Ectodermal cell (in vitro differentiated cells): ENCODE data around the gene PDZRN3.

Experiments used
- H3K27ac ChIP-seq: 2 replicates; pipeline ENCODE4 v1.7.0; 2013; ENCODE audit warnings: mild to moderate bottlenecking, low read depth, low read length; ENCODE audit not compliant: insufficient read depth, poor library complexity, severe bottlenecking
- H3K27me3 ChIP-seq: 2 replicates; pipeline ENCODE4 v1.7.0; 2013; ENCODE audit warnings: mild to moderate bottlenecking, low read length; ENCODE audit not compliant: insufficient read depth, control insufficient read depth, poor library complexity, severe bottlenecking
- H3K36me3 ChIP-seq: one replicate; pipeline ENCODE4 v1.7.0; 2013; ENCODE audit warnings: low read length; ENCODE audit not compliant: control insufficient read depth, insufficient read depth
- H3K4me1 ChIP-seq: one replicate; pipeline ENCODE4 v1.7.0; 2013; ENCODE audit warnings: low read length; ENCODE audit not compliant: control insufficient read depth, insufficient read depth
- H3K4me3 ChIP-seq: 2 replicates; pipeline ENCODE4 v1.7.0; 2013; ENCODE audit warnings: low read depth, low read length, control low read depth; ENCODE audit not compliant: insufficient read depth
- H3K9me3 ChIP-seq: 2 replicates; pipeline ENCODE4 v1.7.0; 2013; ENCODE audit warnings: mild to moderate bottlenecking, low read length, moderate library complexity; ENCODE audit not compliant: control insufficient read depth
- WGBS, 2 experiments: methylation state at CpG; one replicate each; pipeline ENCODE4 v1.1.7; 2013; ENCODE audit warnings: missing lambda C conversion rate in 2 of 2; 5-methylcytosine and 5-hydroxymethylcytosine counted together

The PDZRN3 gene

DNA sequence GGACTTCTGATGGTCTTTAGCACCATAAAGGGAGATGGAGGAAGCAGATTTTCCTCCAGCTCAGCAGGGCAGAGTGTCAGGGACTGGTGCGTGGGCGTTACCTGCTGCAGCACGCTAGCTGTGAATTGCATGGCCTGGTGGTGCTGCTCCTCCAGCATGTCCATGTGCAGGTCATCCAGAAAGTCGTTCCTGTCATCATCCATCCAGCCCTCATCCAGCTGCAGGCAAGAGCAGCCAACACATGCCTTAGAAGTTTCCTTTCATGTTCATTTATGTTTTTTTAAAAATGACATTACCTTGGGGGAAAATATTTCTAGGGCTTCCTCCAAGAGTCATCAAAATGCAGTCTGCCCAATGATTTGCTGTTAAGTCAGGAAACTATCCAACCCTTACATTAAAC is 239.2 kb downstream of the PDZRN3 start:
- H3K36me3 ChIP-seq, result no peaks in the 10 kb centered on the region
- no peaks in the 10 kb centered on the region for H3K27me3 ChIP-seq
- WGBS, 2 experiments, result 90 to 91% methylated on average over 4 of the region's 4 CpGs
- H3K9me3 ChIP-seq, result no peaks in the 10 kb centered on the region
- H3K4me3 ChIP-seq, result no peak overlapping the region
- H3K4me1 ChIP-seq, result no peaks in the 10 kb centered on the region
- no peak overlapping the region for H3K27ac ChIP-seq

DNA sequence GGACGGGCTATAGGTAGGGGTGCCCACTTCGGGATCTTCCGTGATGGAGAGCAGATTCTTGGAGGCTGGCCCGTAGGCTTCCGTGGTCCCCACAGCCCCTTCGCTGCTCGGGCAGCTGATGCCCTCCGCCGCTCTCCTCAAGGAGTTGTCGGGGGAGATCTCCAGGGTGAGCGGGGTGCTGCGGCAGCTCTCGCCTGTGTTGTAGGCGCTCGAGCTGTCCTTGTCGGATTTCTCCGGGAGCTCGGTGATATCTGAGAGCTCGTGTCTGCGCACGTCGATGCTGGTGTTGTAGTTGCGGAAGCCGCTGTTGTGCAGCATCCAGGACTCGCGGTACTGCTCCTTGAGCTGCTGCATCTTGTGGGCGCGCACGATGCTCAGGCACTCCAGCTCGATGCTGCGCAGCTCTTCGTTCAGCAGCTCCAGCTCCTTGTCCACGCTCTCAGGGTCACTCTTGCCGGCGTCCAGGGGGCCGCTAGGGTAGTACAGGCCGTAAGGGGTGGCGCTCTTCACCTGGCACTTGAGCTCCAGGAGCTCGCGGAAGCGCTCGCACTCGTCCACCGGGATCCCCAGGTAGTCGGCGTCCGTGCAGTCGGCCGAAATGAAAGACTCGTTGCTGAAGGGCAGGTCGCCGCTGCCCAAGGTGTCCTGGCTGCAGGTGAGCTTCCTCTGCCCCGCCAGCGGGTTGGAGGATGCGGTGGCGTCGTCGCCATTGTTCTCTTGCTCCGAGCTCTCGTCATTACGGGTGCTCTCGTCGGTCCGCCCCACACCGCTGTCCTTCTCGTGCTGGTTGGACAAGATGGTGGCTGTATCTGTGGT is 240.4 kb downstream of the PDZRN3 start:
- Histone ChIP-seq H3K9me3 (no peaks in the 10 kb centered on the region), H3K4me3 (no peak overlapping the region), H3K27me3 (no peaks in the 10 kb centered on the region), H3K4me1 (no peaks in the 10 kb centered on the region), H3K27ac (no peak overlapping the region), H3K36me3 (no peaks in the 10 kb centered on the region)
- WGBS, 2 experiments, result 96 to 97% methylated on average over 66 of the region's 66 CpGs

DNA sequence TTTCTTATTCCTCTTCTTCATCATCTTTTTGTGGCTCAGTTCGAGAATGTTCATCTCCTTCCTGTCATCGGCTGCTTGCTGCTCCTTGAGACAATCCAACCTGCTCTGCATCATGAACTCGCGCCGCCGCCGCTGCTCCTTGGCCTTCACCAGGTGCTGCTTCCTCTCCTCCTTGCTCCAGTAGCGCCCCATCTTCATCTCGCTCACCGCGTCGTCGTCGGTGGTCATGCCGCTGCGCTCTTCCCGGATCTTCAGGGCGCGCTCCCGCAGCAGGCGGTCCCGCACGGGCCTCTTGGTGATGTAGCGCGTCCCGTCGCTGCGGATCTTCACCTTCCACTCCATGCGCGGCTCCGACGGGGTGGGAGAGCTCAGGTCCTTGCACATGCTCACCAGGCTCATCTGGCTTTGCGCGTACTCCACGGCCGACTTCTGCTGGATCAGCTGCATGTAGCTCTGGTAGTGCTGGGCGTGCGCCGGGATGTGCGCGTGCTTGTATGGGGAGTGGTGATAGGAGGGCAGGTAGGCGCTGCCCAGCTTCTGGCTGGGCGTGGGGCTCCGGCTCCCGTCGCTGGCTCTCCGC is 241.2 kb downstream of the PDZRN3 start:
- H3K36me3 ChIP-seq, result no peaks in the 10 kb centered on the region
- no peak overlapping the region for H3K4me3 ChIP-seq
- H3K27me3 ChIP-seq, result no peaks in the 10 kb centered on the region
- no peaks in the 10 kb centered on the region for H3K4me1 ChIP-seq
- no peak overlapping the region for H3K27ac ChIP-seq
- 94 to 97% methylated on average over 47 of the region's 47 CpGs for WGBS, 2 experiments
- H3K9me3 ChIP-seq, result no peaks in the 10 kb centered on the region

DNA sequence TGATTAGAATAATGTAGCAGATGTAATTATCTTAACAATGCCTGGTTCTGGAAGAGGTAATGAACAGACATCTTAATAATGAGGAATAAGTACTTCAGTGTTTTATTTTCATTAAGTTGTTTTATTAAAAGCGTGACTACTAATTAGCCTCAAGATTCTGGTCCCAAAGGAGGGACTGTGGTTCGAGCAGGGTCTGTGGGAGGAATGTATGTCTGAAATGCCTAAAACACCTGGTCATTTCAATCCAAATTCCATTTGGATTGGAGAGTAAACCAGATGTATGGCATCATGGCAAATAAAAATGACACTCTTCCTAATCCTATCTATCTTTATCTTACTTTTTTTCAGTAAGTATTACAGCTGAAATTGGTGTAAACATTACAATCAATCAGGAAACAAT is 243.2 kb downstream of the PDZRN3 start:
- Histone ChIP-seq H3K36me3 (no peaks in the 10 kb centered on the region), H3K4me1 (no peaks in the 10 kb centered on the region), H3K27ac (no peak overlapping the region), H3K9me3 (no peaks in the 10 kb centered on the region), H3K27me3 (no peaks in the 10 kb centered on the region), H3K4me3 (no peak overlapping the region)
- 91 to 96% methylated on average over 2 of the region's 2 CpGs for WGBS, 2 experiments

DNA sequence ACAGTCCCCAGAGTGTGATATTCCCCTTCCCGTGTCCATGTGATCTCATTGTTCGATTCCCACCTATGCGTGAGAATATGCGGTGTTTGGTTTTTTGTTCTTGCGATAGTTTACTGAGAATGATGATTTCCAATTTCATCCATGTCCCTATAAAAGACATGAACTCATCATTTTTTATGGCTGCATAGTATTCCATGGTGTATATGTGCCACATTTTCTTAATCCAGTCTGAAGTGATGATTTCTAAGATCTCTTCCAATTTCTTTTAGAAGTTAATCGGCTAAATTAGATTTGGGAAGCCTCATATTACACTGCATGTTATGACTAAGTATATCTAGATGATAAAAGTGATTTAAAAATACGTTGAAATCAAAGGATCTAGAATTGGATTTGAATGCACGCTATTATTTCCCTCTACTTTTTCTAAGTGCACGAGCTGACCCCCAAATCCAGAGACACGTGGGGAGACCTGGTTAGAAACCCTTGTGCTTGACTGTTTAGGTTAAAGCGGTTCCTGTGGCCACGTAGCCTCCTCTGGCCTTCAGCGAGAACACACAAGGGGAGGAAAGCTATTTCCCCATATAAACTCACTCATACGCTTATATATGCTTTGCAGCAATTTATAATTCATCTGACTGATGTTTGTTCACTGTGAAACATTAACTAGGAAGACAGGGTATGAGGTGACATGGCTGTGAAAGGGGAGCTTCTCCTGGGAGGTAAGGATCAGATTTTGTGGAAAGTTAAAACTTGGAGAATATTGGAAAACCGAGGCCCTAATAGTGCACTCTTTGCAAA is 243.8 kb downstream of the PDZRN3 start:
- Histone ChIP-seq H3K27ac (no peak overlapping the region), H3K36me3 (no peaks in the 10 kb centered on the region), H3K9me3 (no peaks in the 10 kb centered on the region), H3K27me3 (no peaks in the 10 kb centered on the region), H3K4me3 (no peak overlapping the region), H3K4me1 (no peaks in the 10 kb centered on the region)
- 93 to 96% methylated on average over 9 to 11 of the region's 15 CpGs for WGBS, 2 experiments

DNA sequence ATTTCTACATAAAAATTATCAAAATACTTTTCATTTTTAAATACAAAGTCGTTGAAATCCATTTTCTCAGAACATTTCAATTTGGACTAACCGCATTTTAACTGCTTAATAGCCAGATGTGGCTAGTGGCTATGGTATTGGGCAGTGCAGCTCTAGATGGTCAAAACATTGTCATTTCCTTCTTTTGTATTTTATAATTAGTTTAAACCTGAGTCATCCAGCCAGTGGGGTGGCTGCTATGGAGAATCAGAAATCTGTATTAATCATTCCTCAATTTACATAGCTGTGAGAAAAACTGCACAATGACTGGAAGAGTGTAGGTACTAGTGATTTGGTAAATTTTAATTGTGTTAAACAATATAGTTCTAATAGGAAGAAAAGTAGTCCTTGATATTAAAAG is 245.3 kb downstream of the PDZRN3 start:
- 94% methylated on average over 2 of the region's 2 CpGs for WGBS, 2 experiments
- no peak overlapping the region for H3K4me3 ChIP-seq
- H3K27me3 ChIP-seq, result no peaks in the 10 kb centered on the region
- H3K27ac ChIP-seq, result no peak overlapping the region
- no peaks in the 10 kb centered on the region for H3K4me1 ChIP-seq
- no peaks in the 10 kb centered on the region for H3K9me3 ChIP-seq
- no peaks in the 10 kb centered on the region for H3K36me3 ChIP-seq

DNA sequence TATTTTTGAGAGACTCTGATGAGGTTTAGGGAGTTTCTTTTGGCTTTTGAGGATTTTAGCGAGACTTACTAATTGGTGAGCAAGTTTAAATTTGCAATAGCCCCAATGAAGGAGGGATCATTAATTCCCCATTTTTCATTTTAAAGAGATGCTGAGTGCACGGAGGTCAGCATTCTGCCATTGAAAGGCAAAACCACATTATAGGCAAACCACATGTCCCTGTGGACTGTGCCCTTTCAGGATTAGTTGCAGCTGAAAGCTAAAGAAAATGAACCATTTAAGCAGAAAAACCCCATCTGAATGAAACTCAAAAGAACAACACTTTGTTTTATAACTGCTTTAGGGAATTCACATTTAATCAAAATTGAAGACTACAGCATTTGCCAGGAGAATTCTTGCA is 246.5 kb downstream of the PDZRN3 start:
- H3K36me3 ChIP-seq, result no peaks in the 10 kb centered on the region
- H3K4me3 ChIP-seq, result no peak overlapping the region
- no peaks in the 10 kb centered on the region for H3K4me1 ChIP-seq
- H3K27me3 ChIP-seq, result no peaks in the 10 kb centered on the region
- no peaks in the 10 kb centered on the region for H3K9me3 ChIP-seq
- H3K27ac ChIP-seq, result no peak overlapping the region
- WGBS, 2 experiments, result 83 to 86% methylated on average over 2 of the region's 2 CpGs

DNA sequence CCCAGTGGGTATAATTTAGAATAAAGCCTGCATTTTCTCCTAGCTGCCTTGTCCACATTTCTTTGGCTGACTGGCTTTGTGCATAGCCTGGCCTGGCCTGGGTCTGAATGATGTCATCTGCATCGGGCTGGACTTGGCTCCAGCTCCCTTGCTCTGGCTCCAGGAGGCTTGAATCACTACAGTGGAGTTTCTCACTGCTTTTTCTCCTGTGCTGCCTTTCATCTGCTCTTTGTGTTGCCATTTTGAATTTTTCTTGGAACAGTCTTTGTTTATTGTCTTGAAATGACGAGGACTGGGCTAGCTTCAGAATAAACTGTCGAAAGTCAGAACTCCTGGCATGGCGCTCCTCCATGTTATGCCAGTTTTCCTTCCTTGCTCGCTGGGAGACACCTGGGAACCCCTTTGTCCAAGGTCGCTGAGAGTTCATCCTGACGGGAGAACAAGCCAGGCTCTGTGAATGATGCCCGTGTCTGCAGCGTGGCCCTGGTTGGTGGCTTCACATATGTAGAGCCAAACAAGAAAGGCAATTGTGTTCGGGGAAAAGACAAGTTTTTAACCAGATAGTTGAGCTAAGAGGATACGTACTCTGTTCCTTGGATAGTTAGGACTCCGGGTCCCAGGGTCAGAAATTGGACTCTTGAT is 258.9 kb downstream of the PDZRN3 start:
- no peaks in the 10 kb centered on the region for H3K27me3 ChIP-seq
- no peak overlapping the region for H3K4me3 ChIP-seq
- WGBS, 2 experiments, result 96% methylated on average over 12 of the region's 12 CpGs

DNA sequence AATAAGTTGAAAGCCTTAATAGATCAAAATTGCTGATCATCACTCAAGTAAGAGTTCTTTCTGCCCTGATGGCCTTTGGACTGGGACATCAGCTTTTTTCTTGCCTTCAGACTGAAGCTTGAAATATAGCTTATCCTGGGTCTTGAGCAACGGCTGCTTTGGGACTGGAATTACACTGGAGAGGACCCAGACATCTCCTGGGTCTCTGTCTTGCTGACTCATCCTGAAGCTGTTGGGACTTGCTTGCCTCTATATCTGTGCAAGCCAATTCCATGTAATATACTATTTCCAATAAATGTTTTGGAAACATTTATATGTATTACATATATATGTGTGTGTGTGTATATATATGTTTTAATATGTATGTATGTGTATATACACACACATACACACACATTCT is 260.2 kb downstream of the PDZRN3 start:
- no peak overlapping the region for H3K4me3 ChIP-seq
- H3K27ac ChIP-seq, result no peak overlapping the region
- WGBS, 2 experiments, result 84 to 92% methylated on average over 1 of the region's 1 CpG
- H3K27me3 ChIP-seq, result no peaks in the 10 kb centered on the region
- H3K4me1 ChIP-seq, result no peaks in the 10 kb centered on the region
- H3K36me3 ChIP-seq, result no peaks in the 10 kb centered on the region
- H3K9me3 ChIP-seq, result no peaks in the 10 kb centered on the region

More for the DNA sequence above, 258.9 kb downstream of the PDZRN3 start:
- no peaks in the 10 kb centered on the region for H3K36me3 ChIP-seq
- no peaks in the 10 kb centered on the region for H3K4me1 ChIP-seq
- no peaks in the 10 kb centered on the region for H3K9me3 ChIP-seq
- no peak overlapping the region for H3K27ac ChIP-seq

DNA sequence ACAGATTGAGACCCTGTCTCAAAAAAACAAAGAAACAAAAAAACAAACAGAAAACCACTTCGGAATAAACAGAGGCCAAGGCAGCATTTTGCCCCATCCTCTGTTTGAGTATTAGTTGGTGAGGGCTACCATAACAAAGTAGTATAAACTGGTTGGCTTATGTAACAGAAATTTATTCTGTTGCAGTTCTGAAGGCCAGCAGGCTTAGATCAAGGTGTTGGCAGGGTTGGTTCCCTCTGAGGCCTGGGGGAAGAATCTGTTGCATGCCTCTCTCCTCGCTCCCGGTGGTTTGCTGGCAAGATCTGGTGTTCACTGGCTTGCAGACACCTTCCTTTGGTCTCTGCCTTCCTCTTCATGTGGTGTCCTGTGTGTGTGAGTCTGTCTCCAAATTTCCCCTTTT is 261.6 kb downstream of the PDZRN3 start:
- H3K4me1 ChIP-seq, result no peaks in the 10 kb centered on the region
- H3K4me3 ChIP-seq, result no peak overlapping the region
- no peaks in the 10 kb centered on the region for H3K36me3 ChIP-seq
- H3K27ac ChIP-seq, result no peak overlapping the region
- H3K9me3 ChIP-seq, result no peaks in the 10 kb centered on the region
- no peaks in the 10 kb centered on the region for H3K27me3 ChIP-seq
- 87 to 93% methylated on average over 3 of the region's 3 CpGs for WGBS, 2 experiments
